Breast epithelium (tissue), 3 donors: ENCODE results near the gene ELMO1.

Source experiments
- POLR2A ChIP-seq: fragments of 450-650 bp; IDR thresholded peaks from one replicate; pipeline ENCODE4 v1.6.1; 2016; ENCODE audit warnings: antibody characterized with exemption, mild to moderate bottlenecking, moderate library complexity
- POLR2AphosphoS5 ChIP-seq, 3 donors: sonication (generic); formaldehyde crosslinking; IDR thresholded peaks; one replicate each; pipeline ENCODE4 v1.6.1; 2017; ENCODE audit warnings: antibody characterized with exemption in 3 of 3
- TF ChIP-seq, protein P1 (sequence below), 3 donors: fragments of 450-650 bp; IDR thresholded peaks; one replicate each; pipeline ENCODE4 v1.5.1; 2016 to 2017; ENCODE audit warnings: antibody characterized with exemption in 3 of 3, mild to moderate bottlenecking in 3 of 3, moderate library complexity in 3 of 3

DNA sequence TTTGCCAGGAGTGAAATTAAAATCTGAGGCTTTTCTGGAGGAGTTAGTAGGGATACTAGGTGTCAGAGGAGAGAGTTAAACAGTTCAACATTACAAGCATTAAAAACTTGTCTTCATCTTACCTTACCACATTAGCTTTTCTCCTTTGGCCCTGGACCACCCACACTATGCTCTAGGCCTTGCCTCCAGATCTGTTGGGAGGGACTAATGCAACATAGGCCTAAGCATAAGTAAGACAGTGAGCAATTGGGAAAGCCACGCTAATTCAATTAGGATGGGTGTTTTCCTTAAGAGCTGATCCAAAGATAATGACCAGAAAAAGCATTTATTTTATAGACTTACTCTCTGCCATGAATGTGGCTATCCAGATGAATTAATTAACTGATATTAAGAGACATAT is 158.9 kb downstream of the ELMO1 start:
- TF ChIP-seq, protein P1, sequence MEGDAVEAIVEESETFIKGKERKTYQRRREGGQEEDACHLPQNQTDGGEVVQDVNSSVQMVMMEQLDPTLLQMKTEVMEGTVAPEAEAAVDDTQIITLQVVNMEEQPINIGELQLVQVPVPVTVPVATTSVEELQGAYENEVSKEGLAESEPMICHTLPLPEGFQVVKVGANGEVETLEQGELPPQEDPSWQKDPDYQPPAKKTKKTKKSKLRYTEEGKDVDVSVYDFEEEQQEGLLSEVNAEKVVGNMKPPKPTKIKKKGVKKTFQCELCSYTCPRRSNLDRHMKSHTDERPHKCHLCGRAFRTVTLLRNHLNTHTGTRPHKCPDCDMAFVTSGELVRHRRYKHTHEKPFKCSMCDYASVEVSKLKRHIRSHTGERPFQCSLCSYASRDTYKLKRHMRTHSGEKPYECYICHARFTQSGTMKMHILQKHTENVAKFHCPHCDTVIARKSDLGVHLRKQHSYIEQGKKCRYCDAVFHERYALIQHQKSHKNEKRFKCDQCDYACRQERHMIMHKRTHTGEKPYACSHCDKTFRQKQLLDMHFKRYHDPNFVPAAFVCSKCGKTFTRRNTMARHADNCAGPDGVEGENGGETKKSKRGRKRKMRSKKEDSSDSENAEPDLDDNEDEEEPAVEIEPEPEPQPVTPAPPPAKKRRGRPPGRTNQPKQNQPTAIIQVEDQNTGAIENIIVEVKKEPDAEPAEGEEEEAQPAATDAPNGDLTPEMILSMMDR (IDR thresholded peaks at IDR 0.05), result no peak
- TF ChIP-seq POLR2AphosphoS5 (IDR thresholded peaks at IDR 0.05), result no peak
- TF ChIP-seq POLR2A, result no peak
